HG03432 (cell line): ENCODE measurements around the gene IGLL1.
"Not testable (repeated sequence)": the region's sequence is repeated elsewhere in the genome, so short reads cannot be mapped to it uniquely, and the experiment has no call there.

Experiments
- ATAC-seq: cut with Tn5 transposase; IDR thresholded peaks from one replicate; pipeline ENCODE4 v1.9.1; 2021; ENCODE audit warnings: mild to moderate bottlenecking, moderate library complexity; ENCODE audit not compliant: unreplicated experiment

Gene IGLL1

DNA sequence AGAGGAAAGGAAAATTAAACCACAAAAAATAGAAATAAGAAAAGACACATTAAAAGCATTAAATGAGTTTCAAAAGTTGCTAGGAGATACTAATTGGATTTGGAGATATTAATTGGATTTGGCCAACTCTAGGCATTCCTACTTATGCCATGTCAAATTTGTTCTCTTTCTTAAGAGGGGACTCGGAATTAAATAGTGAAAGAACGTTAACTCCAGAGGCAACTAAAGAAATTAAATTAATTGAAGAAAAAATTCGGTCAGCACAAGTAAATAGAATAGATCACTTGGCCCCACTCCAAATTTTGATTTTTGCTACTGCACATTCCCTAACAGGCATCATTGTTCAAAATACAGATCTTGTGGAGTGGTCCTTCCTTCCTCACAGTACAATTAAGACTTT, 37.7 kb downstream of the IGLL1 start:
- not testable (repeated sequence) for ATAC-seq

DNA sequence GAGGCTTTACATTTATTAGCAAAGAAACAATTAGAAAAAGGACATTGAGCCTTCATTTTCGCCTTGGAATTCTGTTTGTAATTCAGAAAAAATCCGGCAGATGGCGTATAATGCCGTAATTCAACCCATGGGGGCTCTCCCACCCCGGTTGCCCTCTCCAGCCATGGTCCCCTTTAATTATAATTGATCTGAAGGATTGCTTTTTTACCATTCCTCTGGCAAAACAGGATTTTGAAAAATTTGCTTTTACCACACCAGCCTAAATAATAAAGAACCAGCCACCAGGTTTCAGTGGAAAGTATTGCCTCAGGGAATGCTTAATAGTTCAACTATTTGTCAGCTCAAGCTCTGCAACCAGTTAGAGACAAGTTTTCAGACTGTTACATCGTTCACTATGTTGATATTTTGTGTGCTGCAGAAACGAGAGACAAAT, 38.2 kb downstream of the IGLL1 start:
- not testable (repeated sequence) for ATAC-seq

DNA sequence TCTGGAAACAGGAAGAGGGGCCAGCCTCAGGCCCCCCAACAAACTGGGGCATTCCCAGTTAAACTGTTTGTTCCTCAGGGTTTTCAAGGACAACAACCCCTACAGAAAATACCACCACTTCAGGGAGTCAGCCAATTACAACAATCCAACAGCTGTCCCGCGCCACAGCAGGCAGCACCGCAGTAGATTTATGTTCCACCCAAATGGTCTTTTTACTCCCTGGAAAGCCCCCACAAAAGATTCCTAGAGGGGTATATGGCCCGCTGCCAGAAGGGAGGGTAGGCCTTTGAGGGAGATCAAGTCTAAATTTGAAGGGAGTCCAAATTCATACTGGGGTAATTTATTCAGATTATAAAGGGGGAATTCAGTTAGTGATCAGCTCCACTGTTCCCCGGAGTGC, 39.3 kb downstream of the IGLL1 start:
- ATAC-seq: not testable (repeated sequence)

DNA sequence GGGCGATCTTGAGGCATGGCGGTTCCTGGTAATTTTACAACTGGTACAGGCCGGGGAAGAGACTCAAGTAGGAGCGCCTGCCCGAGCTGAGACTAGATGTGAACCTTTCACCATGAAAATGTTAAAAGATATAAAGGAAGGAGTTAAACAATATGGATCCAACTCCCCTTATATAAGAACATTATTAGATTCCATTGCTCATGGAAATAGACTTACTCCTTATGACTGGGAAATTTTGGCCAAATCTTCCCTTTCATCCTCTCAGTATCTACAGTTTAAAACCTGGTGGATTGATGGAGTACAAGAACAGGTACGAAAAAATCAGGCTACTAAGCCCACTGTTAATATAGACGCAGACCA, 40.3 kb downstream of the IGLL1 start:
- not testable (repeated sequence) for ATAC-seq

DNA sequence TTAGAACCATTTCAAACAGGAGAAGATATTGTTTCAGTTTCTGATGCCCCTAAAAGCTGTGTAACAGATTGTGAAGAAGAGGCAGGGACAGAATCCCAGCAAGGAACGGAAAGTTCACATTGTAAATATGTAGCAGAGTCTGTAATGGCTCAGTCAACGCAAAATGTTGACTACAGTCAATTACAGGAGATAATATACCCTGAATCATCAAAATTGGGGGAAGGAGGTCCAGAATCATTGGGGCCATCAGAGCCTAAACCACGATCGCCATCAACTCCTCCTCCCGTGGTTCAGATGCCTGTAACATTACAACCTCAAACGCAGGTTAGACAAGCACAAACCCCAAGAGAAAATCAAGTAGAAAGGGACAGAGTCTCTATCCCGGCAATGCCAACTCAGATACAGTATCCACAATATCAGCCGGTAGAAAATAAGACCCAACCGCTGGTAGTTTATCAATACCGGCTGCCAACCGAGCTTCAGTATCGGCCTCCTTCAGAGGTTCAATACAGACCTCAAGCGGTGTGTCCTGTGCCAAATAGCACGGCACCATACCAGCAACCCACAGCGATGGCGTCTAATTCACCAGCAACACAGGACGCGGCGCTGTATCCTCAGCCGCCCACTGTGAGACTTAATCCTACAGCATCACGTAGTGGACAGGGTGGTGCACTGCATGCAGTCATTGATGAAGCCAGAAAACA, 40.8 kb downstream of the IGLL1 start:
- ATAC-seq: no peak

DNA sequence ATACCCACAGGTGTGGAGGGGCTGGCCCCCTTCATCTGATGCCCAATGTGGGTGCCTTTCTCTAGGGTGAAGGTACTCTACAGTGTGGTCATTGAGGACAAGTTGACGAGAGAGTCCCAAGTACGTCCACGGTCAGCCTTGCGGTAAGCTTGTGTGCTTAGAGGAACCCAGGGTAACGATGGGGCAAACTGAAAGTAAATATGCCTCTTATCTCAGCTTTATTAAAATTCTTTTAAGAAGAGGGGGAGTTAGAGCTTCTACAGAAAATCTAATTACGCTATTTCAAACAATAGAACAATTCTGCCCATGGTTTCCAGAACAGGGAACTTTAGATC, 41.4 kb downstream of the IGLL1 start:
- ATAC-seq: not testable (repeated sequence)

DNA sequence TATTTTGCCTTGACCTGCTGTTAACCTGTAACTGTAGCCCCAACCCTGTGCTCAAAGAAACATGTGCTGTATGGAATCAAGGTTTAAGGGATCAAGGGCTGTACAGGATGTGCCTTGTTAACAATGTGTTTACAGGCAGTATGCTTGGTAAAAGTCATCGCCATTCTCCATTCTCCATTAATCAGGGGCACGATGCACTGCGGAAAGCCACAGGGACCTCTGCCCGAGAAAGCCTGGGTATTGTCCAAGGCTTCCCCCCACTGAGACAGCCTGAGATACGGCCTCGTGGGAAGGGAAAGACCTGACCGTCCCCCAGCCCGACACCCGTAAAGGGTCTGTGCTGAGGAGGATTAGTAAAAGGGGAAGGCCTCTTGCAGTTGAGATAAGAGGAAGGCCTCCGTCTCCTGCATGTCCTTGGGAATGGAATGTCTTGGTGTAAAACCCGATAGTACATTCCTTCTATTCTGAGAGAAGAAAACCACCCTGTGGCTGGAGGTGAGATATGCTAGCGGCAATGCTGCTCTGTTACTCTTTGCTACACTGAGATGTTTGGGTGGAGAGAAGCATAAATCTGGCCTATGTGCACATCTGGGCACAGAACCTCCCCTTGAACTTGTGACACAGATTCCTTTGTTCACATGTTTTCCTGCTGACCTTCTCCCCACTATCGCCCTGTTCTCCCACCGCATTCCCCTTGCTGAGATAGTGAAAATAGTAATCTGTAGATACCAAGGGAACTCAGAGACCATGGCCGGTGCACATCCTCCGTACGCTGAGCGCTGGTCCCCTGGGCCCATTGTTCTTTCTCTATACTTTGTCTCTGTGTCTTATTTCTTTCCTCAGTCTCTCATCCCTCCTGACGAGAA, 42.0 kb downstream of the IGLL1 start:
- not testable (repeated sequence) for ATAC-seq

DNA sequence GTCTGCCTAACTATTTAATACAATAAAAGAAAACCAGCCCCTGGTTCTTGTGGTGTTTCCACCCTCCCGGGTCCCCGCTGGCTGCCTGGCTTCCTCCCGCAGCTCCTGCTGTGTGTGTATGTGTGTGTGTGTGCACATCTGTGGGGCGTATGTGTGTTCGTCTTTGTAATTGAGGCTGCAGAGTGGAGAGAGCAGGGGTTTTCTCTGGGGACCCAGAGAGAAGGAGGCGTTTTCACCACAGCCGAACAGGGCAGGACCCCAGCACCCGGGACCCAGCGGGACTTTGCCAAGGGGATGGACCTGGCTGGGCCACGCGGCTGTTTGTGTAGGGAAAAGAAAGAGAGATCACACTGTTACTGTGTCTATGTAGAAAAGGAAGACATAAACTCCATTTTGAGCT, 42.7 kb downstream of the IGLL1 start:
- ATAC-seq: no peak

DNA sequence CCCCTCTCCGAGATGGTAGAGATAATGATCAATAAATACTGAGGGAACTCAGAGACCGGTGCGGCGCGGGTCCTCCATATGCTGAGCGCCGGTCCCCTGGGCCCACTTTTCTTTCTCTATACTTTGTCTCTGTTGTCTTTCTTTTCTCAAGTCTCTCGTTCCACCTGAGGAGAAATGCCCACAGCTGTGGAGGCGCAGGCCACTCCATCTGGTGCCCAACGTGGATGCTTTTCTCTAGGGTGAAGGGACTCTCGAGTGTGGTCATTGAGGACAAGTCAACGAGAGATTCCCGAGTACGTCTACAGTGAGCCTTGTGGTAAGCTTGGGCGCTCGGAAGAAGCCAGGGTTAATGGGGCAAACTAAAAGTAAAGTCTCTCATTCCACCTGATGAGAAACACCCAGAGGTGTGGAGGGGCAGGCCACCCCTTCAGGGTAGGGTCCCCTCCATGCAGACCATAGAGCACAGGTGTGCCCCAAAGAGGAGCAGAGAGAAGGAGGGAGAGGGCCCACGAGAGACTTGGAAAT, 43.2 kb downstream of the IGLL1 start:
- no peak for ATAC-seq

DNA sequence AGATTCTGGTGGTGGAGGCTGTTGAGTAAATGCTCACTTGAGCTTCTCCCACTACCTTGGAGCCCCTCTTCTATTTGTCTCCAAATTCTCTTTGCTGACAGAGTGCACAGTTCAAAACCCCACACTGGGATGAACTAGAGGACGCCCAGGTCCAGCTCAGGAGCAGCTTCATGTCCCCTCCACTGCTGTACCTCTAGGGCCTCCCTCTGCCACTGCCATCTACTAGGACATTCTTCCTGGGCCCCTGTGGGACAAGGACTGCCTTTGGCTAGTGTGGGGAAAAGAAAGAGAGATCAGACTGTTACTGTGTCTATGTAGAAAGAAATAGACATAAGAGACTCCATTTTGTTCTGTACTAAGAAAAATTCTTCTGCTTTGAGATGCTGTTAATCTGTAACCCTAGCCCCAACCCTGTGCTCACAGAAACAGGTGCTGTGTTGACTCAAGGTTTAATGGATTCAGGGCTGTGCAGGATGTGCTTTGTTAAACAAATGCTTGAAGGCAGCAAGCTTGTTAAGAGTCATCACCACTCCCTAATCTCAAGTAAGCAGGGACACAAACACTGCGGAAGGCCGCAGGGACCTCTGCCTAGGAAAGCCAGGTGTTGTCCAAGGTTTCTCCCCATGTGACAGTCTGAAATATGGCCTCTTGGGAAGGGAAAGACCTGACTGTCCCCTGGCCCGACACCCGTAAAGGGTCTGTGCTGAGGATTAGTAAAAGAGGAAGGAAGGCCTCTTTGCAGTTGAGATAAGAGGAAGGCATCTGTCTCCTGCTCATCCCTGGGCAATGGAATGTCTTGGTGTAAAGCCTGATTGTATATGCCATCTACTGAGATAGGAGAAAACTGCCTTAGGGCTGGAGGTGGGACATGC, 44.1 kb downstream of the IGLL1 start:
- ATAC-seq: not testable (repeated sequence)

DNA sequence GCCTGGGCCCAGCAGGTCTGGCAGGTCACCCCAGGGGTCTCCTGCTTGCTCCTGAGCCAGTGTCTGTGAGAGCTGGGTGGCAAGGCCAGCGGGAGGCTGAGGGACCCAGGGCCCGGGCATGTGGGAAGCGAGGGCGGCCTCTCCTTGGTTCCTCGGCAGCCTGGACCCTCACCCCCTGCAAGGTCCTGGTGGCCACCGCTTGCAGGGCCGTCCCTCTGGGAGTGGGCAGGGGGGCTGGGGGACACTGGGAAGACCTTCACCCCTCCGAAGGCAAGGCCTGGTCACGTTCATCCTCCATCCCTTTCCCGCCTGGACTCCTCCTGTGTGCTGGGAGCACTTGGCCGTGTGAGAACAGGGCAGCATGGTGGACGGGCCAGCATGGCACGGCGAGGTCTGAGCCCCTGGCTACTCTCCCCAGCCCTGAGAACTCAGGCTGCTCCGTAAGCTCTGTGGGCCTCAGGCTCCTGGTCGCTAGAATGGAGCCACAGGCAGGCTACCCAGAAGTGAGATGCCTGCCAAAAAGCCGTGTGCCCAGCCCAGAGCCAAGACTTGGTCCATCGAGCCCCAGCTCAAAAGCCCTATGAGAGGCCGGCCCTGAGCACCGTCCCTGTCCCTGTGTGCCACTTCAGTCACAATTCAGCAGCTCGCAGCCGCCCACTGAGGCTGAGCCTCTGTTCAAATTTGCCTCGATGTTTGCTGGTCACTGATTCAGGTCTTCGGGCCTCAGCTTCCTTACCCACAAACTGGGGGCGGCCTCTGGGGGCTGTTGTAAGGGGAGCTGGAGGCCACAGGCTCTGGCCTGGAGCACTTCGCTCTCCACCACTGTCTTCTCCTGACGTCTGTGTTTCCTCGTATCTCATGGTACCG, 45.0 kb downstream of the IGLL1 start:
- ATAC-seq: no peak

DNA sequence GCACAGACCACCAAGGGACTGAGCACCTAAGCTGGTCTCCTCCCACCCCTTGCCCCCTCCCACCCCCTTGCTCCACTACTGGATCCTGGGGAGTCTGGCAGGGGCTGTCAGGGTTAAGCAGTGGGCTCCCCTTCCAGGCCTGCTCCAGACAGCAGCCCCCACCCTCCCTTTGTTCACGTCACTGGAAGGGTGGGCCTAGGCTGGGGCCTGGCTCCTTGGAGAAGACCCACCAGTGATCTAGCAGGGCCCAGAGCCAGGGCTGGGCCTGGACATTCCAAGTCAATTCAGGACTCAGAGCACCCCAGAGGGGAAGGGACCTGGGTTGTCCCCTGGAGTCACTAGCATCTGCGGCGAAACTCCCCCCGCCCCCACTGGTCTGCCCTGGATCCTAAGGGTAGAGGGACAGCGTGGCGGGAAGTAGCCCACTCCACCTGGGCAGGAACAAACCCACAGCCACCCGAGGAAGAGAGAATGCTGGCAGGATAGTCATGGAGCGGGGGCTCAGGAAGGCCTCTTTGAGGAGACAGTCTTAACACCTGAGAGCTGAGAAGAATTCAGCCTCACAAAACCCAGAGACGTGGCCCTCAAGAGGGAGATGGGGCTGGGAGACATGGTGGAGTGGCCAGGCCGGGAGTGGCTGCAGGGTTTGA, 45.8 kb downstream of the IGLL1 start:
- ATAC-seq: no peak

DNA sequence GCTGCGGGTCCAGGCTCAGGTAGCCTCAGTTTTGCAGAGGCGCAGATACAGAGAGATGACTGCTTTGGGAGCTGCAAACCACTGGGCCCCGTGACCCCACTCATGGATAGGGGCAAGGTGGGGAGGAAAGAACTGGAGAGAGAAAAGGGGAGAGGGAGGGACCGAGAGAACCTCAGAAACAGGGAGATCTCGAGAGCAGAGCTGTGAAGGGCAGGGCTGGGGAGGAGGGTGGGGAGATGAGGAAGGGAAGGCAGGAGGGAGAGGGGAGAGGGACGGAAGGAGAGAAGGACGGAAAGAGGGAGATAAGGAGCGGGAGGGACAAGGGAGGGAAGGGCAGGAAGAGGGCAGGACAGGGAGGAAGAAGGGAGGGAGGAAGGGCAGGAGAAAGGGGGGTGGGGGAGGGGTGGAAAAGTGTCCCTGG, 46.3 kb downstream of the IGLL1 start:
- ATAC-seq: no peak

DNA sequence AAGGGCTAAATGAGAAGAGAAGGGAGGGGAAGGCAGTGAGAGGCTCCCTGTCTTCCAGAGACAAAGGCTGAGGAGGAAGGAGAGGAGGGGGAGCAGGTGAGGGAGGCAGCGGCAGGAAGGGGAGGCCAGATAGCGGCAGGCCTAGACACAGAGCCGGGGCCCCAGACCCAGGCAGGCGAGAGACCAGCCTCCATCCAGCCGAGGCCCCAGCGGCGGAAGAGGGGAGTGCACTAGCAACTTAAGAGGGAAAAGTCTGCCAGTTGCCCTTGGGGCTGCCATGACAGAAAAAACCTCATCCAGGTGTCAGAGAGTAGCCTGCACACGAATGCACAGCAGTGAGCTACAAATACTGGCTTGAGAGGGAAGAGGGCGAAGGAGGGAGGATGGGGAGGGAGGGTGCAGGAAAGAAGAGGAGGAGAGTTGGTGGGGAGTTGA, 46.7 kb downstream of the IGLL1 start:
- no peak for ATAC-seq

DNA sequence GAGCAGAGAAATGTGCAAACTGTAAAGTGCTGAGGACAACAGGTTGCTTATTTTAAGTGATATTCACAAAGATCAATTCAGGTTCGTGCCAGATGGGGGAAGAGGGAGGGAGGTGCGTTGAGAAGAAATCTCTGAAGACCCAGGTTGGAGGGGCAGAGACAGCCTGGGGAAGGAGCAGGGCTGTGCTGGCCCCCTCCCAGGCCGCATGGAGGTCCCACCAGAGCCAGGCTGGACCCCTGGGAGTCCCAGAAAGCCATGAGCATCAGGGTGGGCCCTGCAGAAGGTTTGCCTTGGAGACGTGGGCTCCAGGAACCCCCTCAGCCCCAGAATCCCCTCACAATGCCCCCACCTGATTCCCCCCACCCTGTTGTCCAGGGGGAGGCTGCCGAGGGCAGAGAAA, 47.4 kb downstream of the IGLL1 start:
- ATAC-seq: no peak

DNA sequence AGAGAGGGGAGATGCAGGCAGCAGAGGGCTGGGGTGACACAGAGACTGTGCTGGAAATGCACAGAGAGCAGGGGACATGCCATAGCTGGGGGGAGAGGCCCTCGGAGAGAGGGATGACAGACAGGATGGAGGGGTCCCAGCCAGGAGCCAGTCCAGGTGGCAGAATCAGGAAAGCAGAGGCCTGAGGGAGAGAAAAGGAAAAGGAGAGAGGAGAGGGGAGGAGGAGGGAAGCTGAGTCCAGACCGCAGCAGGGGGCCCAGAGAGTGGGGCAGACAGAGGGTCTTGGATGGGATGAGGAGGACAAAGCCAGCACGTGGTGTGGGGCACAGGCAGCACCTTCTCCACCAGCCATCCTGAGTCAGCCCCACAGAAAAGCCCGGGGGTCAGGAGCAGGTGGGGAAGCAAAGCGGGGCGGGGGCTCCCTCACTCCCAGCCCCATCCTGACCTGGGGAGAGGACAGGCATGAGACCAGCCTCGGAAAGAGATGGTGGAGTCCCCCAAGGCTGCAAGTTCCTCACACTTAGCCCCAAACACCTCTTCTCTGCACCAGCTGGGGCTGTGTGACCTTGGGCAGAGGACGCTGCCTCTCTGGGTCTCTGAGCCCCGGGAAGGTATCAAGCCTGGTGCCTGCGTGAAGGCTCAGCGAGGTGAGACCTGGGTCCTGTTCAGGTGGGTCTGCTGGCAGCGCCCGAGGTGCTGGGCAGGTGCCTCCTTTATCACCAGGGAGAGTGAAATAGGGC, 48.0 kb downstream of the IGLL1 start:
- no peak for ATAC-seq

DNA sequence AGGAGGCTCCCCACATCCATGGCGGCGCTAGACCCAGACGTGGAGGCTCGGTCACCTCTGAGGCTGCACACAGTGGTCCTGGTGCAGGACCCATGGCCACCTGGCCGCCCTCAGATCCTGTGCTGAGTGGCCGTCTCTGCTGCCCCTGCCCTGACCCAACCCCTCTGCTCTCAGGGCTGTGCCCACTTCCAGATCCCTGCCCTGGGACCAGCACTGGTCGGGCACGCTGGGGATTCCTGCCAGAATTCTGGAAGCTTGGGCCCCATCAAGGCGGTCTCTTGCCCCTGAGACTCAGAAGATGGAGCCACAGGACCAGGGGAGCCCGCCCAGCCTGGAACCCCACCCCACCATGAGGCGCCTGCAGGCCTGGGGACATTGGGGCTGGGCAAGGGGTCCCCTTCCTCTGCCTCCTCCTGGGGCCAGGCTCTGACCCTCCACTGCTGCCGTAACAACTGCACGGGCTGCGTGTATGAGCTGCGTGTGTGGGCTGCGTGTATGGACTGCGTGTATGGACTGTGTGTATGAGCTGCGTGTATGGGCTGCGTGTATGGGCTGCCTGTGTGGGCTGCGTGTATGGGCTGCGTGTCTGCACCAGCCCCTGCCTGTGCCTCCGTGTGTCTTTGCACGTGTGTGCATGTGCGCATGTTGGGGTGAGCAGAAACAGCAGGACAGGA, 48.7 kb downstream of the IGLL1 start:
- no peak for ATAC-seq

DNA sequence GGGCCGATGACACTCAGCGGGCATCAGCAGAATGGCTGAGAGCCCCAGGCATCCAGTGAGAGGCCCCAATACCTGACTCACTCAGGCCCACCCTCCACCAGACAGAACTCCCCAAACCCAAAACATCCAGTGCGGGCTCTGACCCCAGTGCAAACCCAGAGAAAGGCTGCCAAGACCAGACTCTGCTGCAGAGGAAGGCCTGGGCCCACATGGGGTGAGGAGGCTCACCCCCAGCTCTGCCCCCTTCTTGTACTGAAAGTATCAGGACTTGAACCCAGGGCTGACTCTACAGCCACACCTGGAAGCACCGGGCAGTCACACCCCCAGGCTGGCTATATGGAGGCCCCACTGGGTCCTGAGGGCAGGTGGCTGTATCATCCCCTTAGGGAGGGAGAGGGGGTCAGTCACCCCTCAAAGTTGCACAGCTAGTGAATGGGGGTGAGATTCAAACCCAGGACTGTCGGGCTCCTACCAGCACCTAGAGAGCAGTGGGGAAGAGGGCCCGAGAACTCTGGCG, 49.3 kb downstream of the IGLL1 start:
- no peak for ATAC-seq
